PC-3 (cell line): Measurements from ENCODE around the gene MKI67. TPM values are rescaled to one million over a fixed set of nuclear protein-coding genes. Genes with fewer than 3 reads are reported as not detected.

Source experiments
- ATAC-seq: fragments of 200-7000 bp; cut with Tn5 transposase; 2 replicates; pipeline ENCODE4 v1.9.1; 2020; ENCODE audit warnings: mild to moderate bottlenecking, moderate library complexity
- BruUV-seq: library from RNA; stranded (reverse); fragments of 400-500 nt; replicated peaks from 2 replicates; lab custom pipeline; 2021; lab: Mats Ljungman, UMichigan
- CTCF ChIA-PET: fragments of 300-600 bp; sonication (Branson Sonifier 250); formaldehyde crosslinking; loops from one replicate; lab custom pipeline; 2022; ENCODE audit warnings: antibody characterized with exemption; lab: Charles Lee
- POLR2A ChIA-PET: fragments of 300-600 bp; sonication (Branson Sonifier 250); formaldehyde crosslinking; loops from one replicate; lab custom pipeline; 2022; ENCODE audit warnings: antibody characterized with exemption; ENCODE audit not compliant: unreplicated experiment; lab: Charles Lee
- DNase-seq: peaks from one replicate; pipeline ENCODE4 v3.0.0-alpha.2; 2015
- H2AFZ ChIP-seq: fragments of 300-600 bp; sonication (generic); 2 replicates; pipeline ENCODE4 v1.6.0; 2016; ENCODE audit warnings: antibody characterized with exemption, low read length
- H3F3A ChIP-seq: fragments of 300-600 bp; sonication (generic); one replicate; pipeline ENCODE4 v1.6.0; 2017; ENCODE audit warnings: antibody characterized with exemption, low read length, control low read depth, mild to moderate bottlenecking; ENCODE audit not compliant: unreplicated experiment
- H3K27ac ChIP-seq: fragments of 300-600 bp; sonication (generic); 2 replicates; pipeline ENCODE4 v1.5.1; 2016; ENCODE audit warnings: mild to moderate bottlenecking, low read length
- H3K27me3 ChIP-seq: fragments of 300-600 bp; sonication (generic); 2 replicates; pipeline ENCODE4 v1.6.1; 2016; ENCODE audit warnings: low read length, mixed read lengths
- H3K36me3 ChIP-seq: fragments of 300-600 bp; sonication (generic); 2 replicates; pipeline ENCODE4 v1.6.1; 2016; ENCODE audit warnings: low read depth, mixed run types, low read length, mixed read lengths
- H3K4me1 ChIP-seq: fragments of 300-600 bp; sonication (generic); 2 replicates; pipeline ENCODE4 v1.5.1; 2016; ENCODE audit warnings: low read length; ENCODE audit not compliant: insufficient read depth
- H3K4me2 ChIP-seq: fragments of 300-600 bp; sonication (generic); 2 replicates; pipeline ENCODE4 v1.6.0; 2016; ENCODE audit warnings: low read length
- H3K4me3 ChIP-seq: fragments of 300-600 bp; sonication (generic); 2 replicates; pipeline ENCODE4 v1.5.1; 2016; ENCODE audit warnings: mild to moderate bottlenecking, low read length, mixed read lengths
- H3K79me2 ChIP-seq: fragments of 300-600 bp; sonication (generic); 2 replicates; pipeline ENCODE4 v1.6.1; 2017; ENCODE audit warnings: low read length, mixed read lengths
- H3K9ac ChIP-seq: fragments of 300-600 bp; sonication (generic); 2 replicates; pipeline ENCODE4 v1.6.0; 2016; ENCODE audit warnings: mild to moderate bottlenecking, low read length
- H3K9me2 ChIP-seq: fragments of 300-600 bp; sonication (generic); replicated peaks from 2 replicates; pipeline ENCODE4 v1.6.1; 2016; ENCODE audit warnings: mixed run types, low read length, mixed read lengths
- H3K9me3 ChIP-seq: fragments of 300-600 bp; sonication (generic); 2 replicates; pipeline ENCODE4 v1.6.1; 2016; ENCODE audit warnings: low read length, mixed read lengths
- H4K20me1 ChIP-seq: fragments of 300-600 bp; sonication (generic); 2 replicates; pipeline ENCODE4 v1.6.1; 2016; ENCODE audit warnings: low read length, mixed read lengths
- CTCF ChIP-seq: fragments of 300-600 bp; sonication (generic); conservative IDR thresholded peaks from 2 replicates; pipeline ENCODE4 v1.5.1; 2017; ENCODE audit warnings: antibody characterized with exemption, low read depth, mild to moderate bottlenecking, low read length
- EZH2 ChIP-seq: fragments of 300-600 bp; sonication (generic); IDR thresholded peaks from one replicate; pipeline ENCODE4 v1.6.1; 2017; ENCODE audit warnings: antibody characterized with exemption, mild to moderate bottlenecking, low read length; ENCODE audit not compliant: unreplicated experiment
- EZH2phosphoT487 ChIP-seq: fragments of 300-600 bp; sonication (generic); IDR thresholded peaks from 2 replicates; pipeline ENCODE4 v1.6.1; 2018; ENCODE audit warnings: mild to moderate bottlenecking, antibody characterized with exemption, low read length, borderline replicate concordance
- intact Hi-C: fragments of 100-400 bp; cut with micrococcal nuclease; formaldehyde crosslinking; loops from 2 replicates; pipeline ENCODE4 v1.9.0; 2023
- total RNA-seq: library from RNA; depleted of rRNA; stranded (reverse); fragments of >200 nt; gene quantifications from 2 replicates; pipeline ENCODE4 v1.2.3, GENCODE V29; 2014

Gene MKI67
- total RNA-seq, 1 experiment from 2014 or later: 66.0 TPM

GRCh38 chr10:128084991-128085390, 41.2 kb downstream of the MKI67 start:
- Histone ChIP-seq H4K20me1 (no peaks in the 10 kb centered on the region), H3K9ac (no peak overlapping the region), H3K9me3 (no peaks in the 10 kb centered on the region), H3K36me3 (no peaks in the 10 kb centered on the region), H3K4me1 (no peaks in the 10 kb centered on the region), H3K79me2 (no peaks in the 10 kb centered on the region), H2AFZ (no peak overlapping the region), H3K4me3 (no peak overlapping the region), H3K9me2 (no peaks in the 10 kb centered on the region), H3K27me3 (no peaks in the 10 kb centered on the region), H3K27ac (no peak overlapping the region), H3F3A (no peaks in the 10 kb centered on the region), H3K4me2 (no peak overlapping the region)
- ChIA-PET CTCF (no interaction called here), POLR2A (no interaction called here)
- no TSS peak for BruUV-seq
- intact Hi-C loops: no loop called here
- ATAC-seq (no peak), DNase-seq (no peak)
- no peak for TF ChIP-seq EZH2

GRCh38 chr10:128084364-128084763, 41.9 kb downstream of the MKI67 start:
- no peaks in the 10 kb centered on the region for H3F3A ChIP-seq
- TF ChIP-seq EZH2phosphoT487: no peak
- no peak for TF ChIP-seq CTCF
- TF ChIP-seq EZH2: no peak
- no TSS peak for BruUV-seq
- H3K9me2 ChIP-seq: no peaks in the 10 kb centered on the region
- H3K27ac ChIP-seq: no peak overlapping the region
- no peaks in the 10 kb centered on the region for H3K36me3 ChIP-seq
- no peaks in the 10 kb centered on the region for H3K79me2 ChIP-seq
- intact Hi-C loops: no loop called here
- no peak overlapping the region for H3K9ac ChIP-seq
- no peaks in the 10 kb centered on the region for H3K27me3 ChIP-seq
- H3K4me1 ChIP-seq: no peaks in the 10 kb centered on the region
- H4K20me1 ChIP-seq: no peaks in the 10 kb centered on the region
- H3K4me2 ChIP-seq: no peak overlapping the region
- no peaks in the 10 kb centered on the region for H3K9me3 ChIP-seq
- ChIA-PET POLR2A (no interaction called here), CTCF (no interaction called here)
- no peak overlapping the region for H2AFZ ChIP-seq
- DNase-seq: no peak
- no peak for ATAC-seq
- H3K4me3 ChIP-seq: no peak overlapping the region

GRCh38 chr10:128083191-128083895, 42.9 kb downstream of the MKI67 start:
- TF ChIP-seq CTCF (no peak), EZH2phosphoT487 (no peak), EZH2 (no peak)
- CTCF ChIA-PET: no interaction called here
- no TSS peak for BruUV-seq

More at GRCh38 chr10:128083191-128083895, 42.9 kb downstream of the MKI67 start:
- Histone ChIP-seq H3K4me2 (no peak overlapping the region), H3K79me2 (no peaks in the 10 kb centered on the region), H3K36me3 (no peaks in the 10 kb centered on the region), H3K9me3 (no peaks in the 10 kb centered on the region), H3K4me3 (no peak overlapping the region), H3K9ac (no peak overlapping the region), H2AFZ (no peak overlapping the region), H3K4me1 (no peaks in the 10 kb centered on the region), H3F3A (no peaks in the 10 kb centered on the region), H4K20me1 (no peaks in the 10 kb centered on the region), H3K9me2 (no peaks in the 10 kb centered on the region), H3K27ac (no peak overlapping the region), H3K27me3 (no peaks in the 10 kb centered on the region)
- intact Hi-C loops: no loop called here
- POLR2A ChIA-PET: no interaction called here
- DNase-seq (no peak), ATAC-seq (no peak)
